Mesothelial cell of epicardium (in vitro differentiated cells): ENCODE measurements around the gene PRSS50. TPM values are rescaled to one million over a fixed set of nuclear protein-coding genes. Genes with fewer than 3 reads are reported as not detected.

ENCODE experiments used
- DNase-seq, 2 experiments: peaks; one replicate each; pipeline ENCODE4 v3.0.0; 2021; ENCODE audit warnings: low spot score in 2 of 2; ENCODE audit not compliant: unreplicated experiment in 2 of 2
- H3K27ac Mint-ChIP-seq: 2 replicates; pipeline ENCODE4 v1.8.0; 2021; ENCODE audit warnings: mixed read lengths
- H3K27me3 Mint-ChIP-seq: 2 replicates; pipeline ENCODE4 v1.8.0; 2021; ENCODE audit warnings: low read depth, mixed read lengths
- H3K36me3 Mint-ChIP-seq: 2 replicates; pipeline ENCODE4 v1.8.0; 2021; ENCODE audit warnings: mixed read lengths
- H3K4me1 Mint-ChIP-seq: 2 replicates; pipeline ENCODE4 v1.8.0; 2021; ENCODE audit warnings: mixed read lengths
- H3K4me3 Mint-ChIP-seq: 2 replicates; pipeline ENCODE4 v1.8.0; 2021; ENCODE audit warnings: mild to moderate bottlenecking, moderate library complexity, mixed read lengths
- H3K9me3 Mint-ChIP-seq: 2 replicates; pipeline ENCODE4 v1.8.0; 2021; ENCODE audit warnings: mixed read lengths
- CTCF ChIP-seq: fragments of 200-600 bp; sonication (generic); IDR thresholded peaks from one replicate; pipeline ENCODE4 v1.5.0; 2021; ENCODE audit warnings: antibody characterized with exemption; ENCODE audit not compliant: unreplicated experiment
- total RNA-seq: library from RNA; stranded (reverse); gene quantifications from 3 replicates; pipeline ENCODE4 v1.2.1, GENCODE V29; 2021

The PRSS50 gene
- total RNA-seq, 1 donor from 2014 or later: 4.5 TPM

GRCh38 chr3:46716461-46717441 lies 918 bp downstream of the PRSS50 start:
- TF ChIP-seq CTCF: no peak
- peaks cover 5% of the 10 kb centered on the region for H3K9me3 Mint-ChIP-seq
- DNase-seq: no peak
- no peak overlapping the region for H3K27ac Mint-ChIP-seq
- H3K4me3 Mint-ChIP-seq: no peak overlapping the region
- peaks cover 2% of the 10 kb centered on the region for H3K4me1 Mint-ChIP-seq
- peaks cover 2% of the 10 kb centered on the region for H3K27me3 Mint-ChIP-seq
- H3K36me3 Mint-ChIP-seq: no peaks in the 10 kb centered on the region

- Mint-ChIP-seq H3K4me1 (peaks cover 2% of the 10 kb centered on the region), H3K27me3 (peaks cover 2% of the 10 kb centered on the region), H3K9me3 (no peaks in the 10 kb centered on the region), H3K36me3 (no peaks in the 10 kb centered on the region), H3K4me3 (no peak overlapping the region), H3K27ac (no peak overlapping the region)
- TF ChIP-seq CTCF: no peak
- DNase-seq: peak in 1 of 2 experiments; percentile 29
Observed at GRCh38 chr3:46715507-46716175, 2.0 kb downstream of the PRSS50 start.

- Mint-ChIP-seq H3K9me3 (no peaks in the 10 kb centered on the region), H3K36me3 (no peaks in the 10 kb centered on the region), H3K4me1 (no peaks in the 10 kb centered on the region), H3K27me3 (no peaks in the 10 kb centered on the region), H3K27ac (no peak overlapping the region), H3K4me3 (no peak overlapping the region)
- TF ChIP-seq CTCF: no peak
- DNase-seq: peak in 1 of 2 experiments; percentile 3
Observed at GRCh38 chr3:46714728-46715506, 2.8 kb downstream of the PRSS50 start.

- no peak for TF ChIP-seq CTCF
- Mint-ChIP-seq H3K27ac (no peak overlapping the region), H3K36me3 (no peaks in the 10 kb centered on the region), H3K4me1 (no peaks in the 10 kb centered on the region), H3K27me3 (no peaks in the 10 kb centered on the region), H3K9me3 (no peaks in the 10 kb centered on the region), H3K4me3 (no peak overlapping the region)
- peak in 1 of 2 experiments; percentile 37 for DNase-seq
Observed at GRCh38 chr3:46713898-46714552, 3.6 kb downstream of the PRSS50 start.
